ENCODE data around the gene PARD3.

PARD3 gene

GRCh38 chr10:34622945-34623344 lies 192.2 kb downstream of the PARD3 start:
- TF ChIP-seq, protein P1, sequence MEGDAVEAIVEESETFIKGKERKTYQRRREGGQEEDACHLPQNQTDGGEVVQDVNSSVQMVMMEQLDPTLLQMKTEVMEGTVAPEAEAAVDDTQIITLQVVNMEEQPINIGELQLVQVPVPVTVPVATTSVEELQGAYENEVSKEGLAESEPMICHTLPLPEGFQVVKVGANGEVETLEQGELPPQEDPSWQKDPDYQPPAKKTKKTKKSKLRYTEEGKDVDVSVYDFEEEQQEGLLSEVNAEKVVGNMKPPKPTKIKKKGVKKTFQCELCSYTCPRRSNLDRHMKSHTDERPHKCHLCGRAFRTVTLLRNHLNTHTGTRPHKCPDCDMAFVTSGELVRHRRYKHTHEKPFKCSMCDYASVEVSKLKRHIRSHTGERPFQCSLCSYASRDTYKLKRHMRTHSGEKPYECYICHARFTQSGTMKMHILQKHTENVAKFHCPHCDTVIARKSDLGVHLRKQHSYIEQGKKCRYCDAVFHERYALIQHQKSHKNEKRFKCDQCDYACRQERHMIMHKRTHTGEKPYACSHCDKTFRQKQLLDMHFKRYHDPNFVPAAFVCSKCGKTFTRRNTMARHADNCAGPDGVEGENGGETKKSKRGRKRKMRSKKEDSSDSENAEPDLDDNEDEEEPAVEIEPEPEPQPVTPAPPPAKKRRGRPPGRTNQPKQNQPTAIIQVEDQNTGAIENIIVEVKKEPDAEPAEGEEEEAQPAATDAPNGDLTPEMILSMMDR (conservative IDR thresholded peaks at IDR 0.05; ENCODE audit: control insufficient read depth, insufficient read depth, low read depth, low read length) = no peak
- no peak overlapping the region for H3K4me3 ChIP-seq (ENCODE audit: control insufficient read depth, low read depth, low read length)
- DNase-seq (ENCODE audit: low read depth) = no peak

DNA sequence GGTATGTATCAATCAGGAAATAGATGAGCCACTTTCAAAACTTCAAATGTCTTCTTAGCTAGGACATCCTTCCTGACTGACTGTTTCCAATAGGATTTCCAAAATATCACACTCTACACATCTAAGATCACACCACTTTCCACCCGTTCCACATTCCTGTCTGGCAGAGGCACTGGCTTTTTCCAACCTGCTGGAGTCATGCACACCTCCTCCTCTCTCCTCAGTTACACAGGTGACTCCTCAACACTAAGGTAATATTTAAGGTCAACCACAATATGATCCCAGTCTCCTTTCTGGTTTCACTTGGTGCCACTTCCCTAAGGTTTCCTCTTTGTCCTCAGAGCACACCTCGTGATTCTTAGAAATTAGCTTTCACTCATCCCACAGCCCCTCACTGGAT lies 196.5 kb downstream of the PARD3 start:
- no peak overlapping the region for H3K4me3 ChIP-seq (ENCODE audit: control insufficient read depth, low read depth, low read length)
- no peak for DNase-seq (ENCODE audit: low read depth)
- TF ChIP-seq, protein P1 (conservative IDR thresholded peaks at IDR 0.05; ENCODE audit: control insufficient read depth, insufficient read depth, low read depth, low read length) = no peak

GRCh38 chr10:34615770-34616169 lies 199.3 kb downstream of the PARD3 start:
- no peak overlapping the region for H3K4me3 ChIP-seq (ENCODE audit: control insufficient read depth, low read depth, low read length)
- peak; percentile 64 for DNase-seq (ENCODE audit: low read depth)
- TF ChIP-seq, protein P1 (conservative IDR thresholded peaks at IDR 0.05; ENCODE audit: control insufficient read depth, insufficient read depth, low read depth, low read length) = peak; percentile 20

GRCh38 chr10:34613491-34613890 lies 201.6 kb downstream of the PARD3 start:
- DNase-seq (ENCODE audit: low read depth) = no peak
- TF ChIP-seq, protein P1 (conservative IDR thresholded peaks at IDR 0.05; ENCODE audit: control insufficient read depth, insufficient read depth, low read depth, low read length) = no peak
- no peak overlapping the region for H3K4me3 ChIP-seq (ENCODE audit: control insufficient read depth, low read depth, low read length)

DNA sequence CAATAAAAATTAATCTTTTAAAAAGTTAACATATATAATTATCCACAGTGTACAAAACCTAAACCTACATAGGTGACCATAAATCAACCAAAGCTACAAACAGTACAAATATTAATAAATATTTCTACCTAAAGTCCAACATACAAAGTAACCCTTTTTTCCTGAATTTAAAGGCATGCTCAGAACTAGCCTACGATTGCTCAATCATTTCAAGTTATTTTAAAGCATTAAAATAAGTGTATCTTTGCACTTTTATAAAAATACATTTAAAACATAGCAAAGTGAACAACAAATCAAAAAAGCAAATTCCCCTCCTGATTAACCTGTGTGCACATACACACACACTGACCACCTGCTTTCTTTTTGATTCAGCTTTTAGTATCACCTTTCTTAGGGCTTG lies 202.2 kb downstream of the PARD3 start:
- H3K4me3 ChIP-seq (ENCODE audit: control insufficient read depth, low read depth, low read length) = no peak overlapping the region
- DNase-seq (ENCODE audit: low read depth) = no peak
- TF ChIP-seq, protein P1 (conservative IDR thresholded peaks at IDR 0.05; ENCODE audit: control insufficient read depth, insufficient read depth, low read depth, low read length) = no peak

- H3K4me3 ChIP-seq (ENCODE audit: control insufficient read depth, low read depth, low read length) = no peak overlapping the region
- DNase-seq (ENCODE audit: low read depth) = no peak
- TF ChIP-seq, protein P1 (conservative IDR thresholded peaks at IDR 0.05; ENCODE audit: control insufficient read depth, insufficient read depth, low read depth, low read length) = no peak
These were observed 202.7 kb downstream of the PARD3 start for GRCh38 chr10:34612446-34612845.

GRCh38 chr10:34609287-34609940 lies 205.7 kb downstream of the PARD3 start:
- TF ChIP-seq, protein P1 (conservative IDR thresholded peaks at IDR 0.05; ENCODE audit: control insufficient read depth, insufficient read depth, low read depth, low read length) = no peak
- H3K4me3 ChIP-seq (ENCODE audit: control insufficient read depth, low read depth, low read length) = no peak overlapping the region
- DNase-seq (ENCODE audit: low read depth) = no peak

All from fibroblast of mammary gland (primary cell).